Ishikawa (cell line): ENCODE measurements around the gene SLC6A1.

ENCODE experiments used
- CEBPB ChIP-seq: IDR thresholded peaks from 2 replicates; pipeline ENCODE4 v1.6.1; 2012
- CREB1 ChIP-seq: IDR thresholded peaks from 2 replicates; pipeline ENCODE4 v1.6.1; 2012; ENCODE audit warnings: low read depth
- EGR1 ChIP-seq: IDR thresholded peaks from 2 replicates; pipeline ENCODE4 v1.6.1; 2012
- EP300 ChIP-seq: IDR thresholded peaks from 2 replicates; pipeline ENCODE4 v1.6.1; 2012; ENCODE audit warnings: borderline replicate concordance
- FOXM1 ChIP-seq: IDR thresholded peaks from 2 replicates; pipeline ENCODE4 v1.6.1; 2012; ENCODE audit warnings: low read depth, borderline replicate concordance
- NFIC ChIP-seq: IDR thresholded peaks from 2 replicates; pipeline ENCODE4 v1.6.1; 2012
- RAD21 ChIP-seq: IDR thresholded peaks from 2 replicates; pipeline ENCODE4 v1.6.1; 2012; ENCODE audit warnings: low read depth
- TAF1 ChIP-seq: IDR thresholded peaks from 2 replicates; pipeline ENCODE4 v1.6.1; 2012; ENCODE audit warnings: low read depth, mild to moderate bottlenecking
- TCF12 ChIP-seq: IDR thresholded peaks from 2 replicates; pipeline ENCODE4 v1.6.1; 2012; ENCODE audit warnings: low read depth
- TEAD4 ChIP-seq: IDR thresholded peaks from 2 replicates; pipeline ENCODE4 v1.6.1; 2012
- YY1 ChIP-seq: IDR thresholded peaks from 2 replicates; pipeline ENCODE4 v1.6.1; 2012; ENCODE audit warnings: low read depth
- ZBTB7A ChIP-seq: IDR thresholded peaks from 2 replicates; pipeline ENCODE4 v1.6.1; 2012; ENCODE audit warnings: low read depth
- TF ChIP-seq, protein P1 (sequence below): IDR thresholded peaks from 2 replicates; pipeline ENCODE4 v1.6.1; 2012; ENCODE audit warnings: low read depth, mild to moderate bottlenecking
- TF ChIP-seq, protein P2 (sequence below): IDR thresholded peaks from 2 replicates; pipeline ENCODE4 v1.6.1; 2012
- TF ChIP-seq, protein P3 (sequence below): IDR thresholded peaks from 2 replicates; pipeline ENCODE4 v1.6.1; 2012

Gene SLC6A1

DNA sequence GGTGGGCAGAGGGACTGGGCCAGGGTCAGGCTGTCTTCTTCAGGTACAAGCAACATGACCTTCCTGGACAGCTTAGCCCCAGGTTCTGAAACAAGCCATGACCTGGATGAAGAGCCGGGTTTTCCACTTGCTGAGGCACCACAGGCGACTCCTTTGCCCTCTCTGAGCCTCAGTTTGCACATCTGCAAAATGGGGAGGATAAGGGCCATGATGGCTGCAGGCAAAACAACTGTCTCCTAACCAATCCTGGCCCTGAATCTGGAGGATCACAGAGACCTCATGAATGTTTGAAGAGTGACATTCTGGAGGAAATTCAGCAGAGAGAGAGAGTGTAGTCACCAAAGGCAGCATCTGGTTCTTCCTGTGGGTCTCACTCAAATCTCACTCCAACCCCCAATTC is 8.0 kb downstream of the SLC6A1 start:
- TF ChIP-seq CREB1 (no peak), TAF1 (no peak), YY1 (no peak), EGR1 (no peak), NFIC (no peak), CEBPB (no peak), TCF12 (no peak), TEAD4 (no peak), FOXM1 (no peak), RAD21 (no peak), ZBTB7A (no peak), EP300 (no peak)
- TF ChIP-seq, protein P1, sequence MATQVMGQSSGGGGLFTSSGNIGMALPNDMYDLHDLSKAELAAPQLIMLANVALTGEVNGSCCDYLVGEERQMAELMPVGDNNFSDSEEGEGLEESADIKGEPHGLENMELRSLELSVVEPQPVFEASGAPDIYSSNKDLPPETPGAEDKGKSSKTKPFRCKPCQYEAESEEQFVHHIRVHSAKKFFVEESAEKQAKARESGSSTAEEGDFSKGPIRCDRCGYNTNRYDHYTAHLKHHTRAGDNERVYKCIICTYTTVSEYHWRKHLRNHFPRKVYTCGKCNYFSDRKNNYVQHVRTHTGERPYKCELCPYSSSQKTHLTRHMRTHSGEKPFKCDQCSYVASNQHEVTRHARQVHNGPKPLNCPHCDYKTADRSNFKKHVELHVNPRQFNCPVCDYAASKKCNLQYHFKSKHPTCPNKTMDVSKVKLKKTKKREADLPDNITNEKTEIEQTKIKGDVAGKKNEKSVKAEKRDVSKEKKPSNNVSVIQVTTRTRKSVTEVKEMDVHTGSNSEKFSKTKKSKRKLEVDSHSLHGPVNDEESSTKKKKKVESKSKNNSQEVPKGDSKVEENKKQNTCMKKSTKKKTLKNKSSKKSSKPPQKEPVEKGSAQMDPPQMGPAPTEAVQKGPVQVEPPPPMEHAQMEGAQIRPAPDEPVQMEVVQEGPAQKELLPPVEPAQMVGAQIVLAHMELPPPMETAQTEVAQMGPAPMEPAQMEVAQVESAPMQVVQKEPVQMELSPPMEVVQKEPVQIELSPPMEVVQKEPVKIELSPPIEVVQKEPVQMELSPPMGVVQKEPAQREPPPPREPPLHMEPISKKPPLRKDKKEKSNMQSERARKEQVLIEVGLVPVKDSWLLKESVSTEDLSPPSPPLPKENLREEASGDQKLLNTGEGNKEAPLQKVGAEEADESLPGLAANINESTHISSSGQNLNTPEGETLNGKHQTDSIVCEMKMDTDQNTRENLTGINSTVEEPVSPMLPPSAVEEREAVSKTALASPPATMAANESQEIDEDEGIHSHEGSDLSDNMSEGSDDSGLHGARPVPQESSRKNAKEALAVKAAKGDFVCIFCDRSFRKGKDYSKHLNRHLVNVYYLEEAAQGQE: no peak
- TF ChIP-seq, protein P2, sequence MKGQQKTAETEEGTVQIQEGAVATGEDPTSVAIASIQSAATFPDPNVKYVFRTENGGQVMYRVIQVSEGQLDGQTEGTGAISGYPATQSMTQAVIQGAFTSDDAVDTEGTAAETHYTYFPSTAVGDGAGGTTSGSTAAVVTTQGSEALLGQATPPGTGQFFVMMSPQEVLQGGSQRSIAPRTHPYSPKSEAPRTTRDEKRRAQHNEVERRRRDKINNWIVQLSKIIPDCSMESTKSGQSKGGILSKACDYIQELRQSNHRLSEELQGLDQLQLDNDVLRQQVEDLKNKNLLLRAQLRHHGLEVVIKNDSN: no peak
- TF ChIP-seq, protein P3, sequence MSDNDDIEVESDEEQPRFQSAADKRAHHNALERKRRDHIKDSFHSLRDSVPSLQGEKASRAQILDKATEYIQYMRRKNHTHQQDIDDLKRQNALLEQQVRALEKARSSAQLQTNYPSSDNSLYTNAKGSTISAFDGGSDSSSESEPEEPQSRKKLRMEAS: no peak

DNA sequence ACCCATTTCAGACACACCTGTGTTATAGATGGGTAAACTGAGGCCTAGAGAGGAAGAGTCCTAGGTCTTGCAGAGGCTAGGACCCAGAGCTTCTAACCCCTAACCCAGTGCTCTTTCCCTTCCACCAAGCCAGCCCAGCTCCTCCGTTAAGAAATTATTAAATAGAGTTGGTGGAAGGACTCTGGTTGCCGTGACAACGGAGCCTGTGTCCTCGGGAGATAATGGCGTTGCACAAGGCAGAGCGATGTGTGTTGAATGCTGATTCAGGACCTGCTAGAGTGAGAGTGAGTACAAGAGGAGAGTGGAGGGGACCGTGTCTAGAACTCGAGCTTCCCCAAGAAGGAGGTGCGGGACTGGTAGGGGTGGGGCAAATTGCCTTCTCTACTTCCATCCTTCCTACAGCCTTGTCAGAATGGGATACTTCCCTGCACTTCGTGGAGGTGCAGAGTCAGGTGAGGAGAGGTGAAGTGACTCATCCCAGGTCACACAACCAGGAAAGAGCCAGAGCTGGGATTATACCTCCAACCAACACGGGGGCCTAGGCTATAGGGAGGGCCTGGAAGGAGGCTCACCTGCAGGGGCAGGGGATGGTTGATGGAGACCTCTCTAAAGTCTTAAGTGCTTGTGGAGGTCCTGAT is 8.6 kb downstream of the SLC6A1 start:
- TF ChIP-seq, protein P3: no peak
- TF ChIP-seq TAF1 (no peak), ZBTB7A (no peak), FOXM1 (no peak), YY1 (no peak), TCF12 (no peak), EP300 (no peak), CREB1 (no peak), CEBPB (no peak), NFIC (no peak), EGR1 (no peak), RAD21 (no peak), TEAD4 (no peak)
- TF ChIP-seq, protein P1: no peak
- TF ChIP-seq, protein P2: no peak

DNA sequence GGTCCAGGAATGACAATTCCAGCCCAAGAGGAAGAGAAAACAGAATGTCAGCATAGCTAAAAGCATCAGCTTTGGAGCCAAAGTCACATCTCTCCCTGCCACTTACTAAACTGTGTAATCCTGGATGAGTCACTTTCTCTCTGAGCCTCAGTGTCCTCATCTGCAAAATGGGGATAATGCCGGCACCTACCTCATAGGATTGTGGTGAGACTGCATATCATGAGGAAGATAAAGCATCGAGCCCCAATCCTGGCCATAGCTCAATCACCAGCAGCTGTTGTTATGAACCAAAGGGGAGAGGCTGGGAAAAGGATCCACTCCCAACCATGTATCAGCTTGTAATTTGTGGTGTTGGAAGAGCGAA is 9.1 kb downstream of the SLC6A1 start:
- TF ChIP-seq TCF12 (no peak), EGR1 (no peak), YY1 (no peak), ZBTB7A (no peak), FOXM1 (no peak), EP300 (no peak), TEAD4 (no peak), TAF1 (no peak), CREB1 (no peak), NFIC (no peak), RAD21 (no peak), CEBPB (no peak)
- TF ChIP-seq, protein P2: no peak
- TF ChIP-seq, protein P3: no peak
- TF ChIP-seq, protein P1: no peak
